Measurements from ENCODE around the gene SLC39A5. TPM values are rescaled to one million over a fixed set of nuclear protein-coding genes. Genes with fewer than 3 reads are reported as not detected.

The SLC39A5 gene
- total RNA-seq, 2 experiments from 2014 or later = 0.44 to 0.49 TPM

DNA sequence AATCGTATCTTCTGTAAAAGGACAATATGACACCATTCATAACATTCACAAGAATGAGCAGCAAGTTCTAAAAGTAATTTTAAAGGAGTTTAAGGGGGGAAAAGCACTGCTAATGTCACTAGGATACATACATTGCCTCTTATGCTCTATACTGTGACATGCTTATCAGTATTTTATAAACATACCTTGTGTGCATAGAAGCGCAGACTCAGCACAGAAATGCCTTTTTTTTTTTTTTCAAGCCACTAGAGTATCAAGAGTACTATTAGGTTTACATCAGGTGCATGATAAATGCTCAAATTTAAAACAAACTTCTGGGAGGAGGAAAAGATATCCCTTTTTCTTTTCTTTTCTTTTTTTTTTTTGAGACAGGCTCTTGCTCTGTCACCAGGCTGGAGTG lies 27.0 kb upstream of the SLC39A5 start:
- Mint-ChIP-seq H3K4me1 (no peaks in the 10 kb centered on the region), H3K27me3 (no peaks in the 10 kb centered on the region), H3K36me3 (peaks cover 6% of the 10 kb centered on the region), H3K4me3 (no peak overlapping the region), H3K27ac (no peak overlapping the region), H3K9me3 (no peaks in the 10 kb centered on the region)
- no peak for DNase-seq

DNA sequence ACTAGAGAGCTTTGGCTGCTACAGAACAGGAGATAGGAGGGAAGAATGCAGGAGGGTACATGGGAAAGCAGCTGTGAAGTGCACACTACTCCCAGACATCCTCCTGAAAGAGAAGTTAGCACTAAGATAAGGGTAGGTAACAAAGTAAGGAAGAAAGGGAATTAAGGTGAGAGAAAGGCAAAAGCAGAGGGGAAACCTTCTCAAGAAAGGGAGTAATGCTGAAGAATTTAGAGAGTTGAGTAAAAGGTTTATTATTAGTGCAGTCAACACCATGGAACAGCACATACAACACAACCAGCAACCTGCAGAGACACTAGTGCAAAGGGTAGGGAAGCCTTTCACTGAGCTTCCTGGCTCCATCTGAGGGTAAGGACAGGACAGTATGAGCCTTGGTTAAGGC lies 25.6 kb upstream of the SLC39A5 start:
- Mint-ChIP-seq H3K4me3 (no peak overlapping the region), H3K4me1 (no peaks in the 10 kb centered on the region), H3K36me3 (peaks cover 10% of the 10 kb centered on the region), H3K27me3 (no peaks in the 10 kb centered on the region), H3K27ac (no peak overlapping the region), H3K9me3 (no peaks in the 10 kb centered on the region)
- no peak for DNase-seq

GRCh38 chr12:56205445-56205844 lies 24.4 kb upstream of the SLC39A5 start:
- Mint-ChIP-seq H3K4me3 (no peak overlapping the region), H3K27ac (no peak overlapping the region), H3K36me3 (peaks cover 10% of the 10 kb centered on the region), H3K4me1 (no peaks in the 10 kb centered on the region), H3K27me3 (no peaks in the 10 kb centered on the region), H3K9me3 (no peaks in the 10 kb centered on the region)
- DNase-seq = no peak

DNA sequence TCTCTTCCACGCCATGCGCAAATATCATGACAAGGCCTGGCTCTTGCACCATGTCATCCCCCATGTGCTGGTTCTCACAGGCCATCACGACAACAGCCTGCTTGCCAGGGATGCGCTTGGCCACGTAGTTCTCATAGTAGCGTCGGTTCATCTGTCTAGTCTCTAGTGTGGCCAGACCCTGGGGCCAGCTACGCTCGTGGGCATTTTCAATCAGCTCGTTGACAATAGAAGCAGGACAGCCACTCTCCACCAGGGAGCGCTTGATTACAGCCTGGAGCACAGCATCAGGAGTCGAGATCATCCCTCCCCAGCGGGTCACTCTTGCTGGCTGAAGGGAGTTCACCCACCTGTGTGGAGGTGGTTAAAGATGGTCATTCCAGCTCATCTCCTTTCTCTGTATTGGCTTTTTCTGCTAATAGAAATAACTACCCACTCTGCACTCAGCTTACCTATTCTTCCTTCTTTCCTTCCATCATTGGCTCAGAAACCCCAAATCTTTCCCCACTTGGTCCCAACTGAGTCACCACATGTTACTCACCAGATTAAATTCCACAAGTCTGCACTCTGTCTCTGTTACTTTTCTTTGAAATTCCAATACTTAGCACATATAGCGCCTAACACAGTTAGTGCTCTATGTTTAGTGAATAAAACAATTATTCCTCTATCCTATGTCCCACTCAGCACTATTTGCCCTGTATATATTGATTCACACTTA lies 23.2 kb upstream of the SLC39A5 start:
- no peak overlapping the region for H3K27ac Mint-ChIP-seq
- no peaks in the 10 kb centered on the region for H3K27me3 Mint-ChIP-seq
- DNase-seq = no peak
- H3K36me3 Mint-ChIP-seq = peaks cover 10% of the 10 kb centered on the region
- H3K4me1 Mint-ChIP-seq = no peaks in the 10 kb centered on the region
- no peaks in the 10 kb centered on the region for H3K9me3 Mint-ChIP-seq
- no peak overlapping the region for H3K4me3 Mint-ChIP-seq

DNA sequence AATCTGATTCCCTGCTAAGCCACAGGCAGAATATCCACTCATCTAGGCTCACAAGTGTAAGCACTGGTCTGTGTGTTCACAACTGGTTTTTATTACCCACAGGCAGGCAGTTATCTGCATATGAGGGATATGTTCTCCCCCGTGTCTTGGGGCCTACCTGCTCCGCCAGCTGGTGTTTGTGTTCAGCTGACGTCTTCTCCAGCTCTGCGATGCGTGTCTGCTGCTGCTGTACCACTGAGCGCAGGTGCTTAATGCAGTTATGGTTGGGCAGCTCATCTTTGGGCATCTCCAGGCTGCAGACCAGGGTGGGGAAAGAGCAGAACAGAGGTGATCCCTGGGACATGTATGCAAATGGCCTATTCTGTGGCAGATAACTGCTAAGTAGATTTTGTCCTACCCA lies 21.8 kb upstream of the SLC39A5 start:
- Mint-ChIP-seq H3K4me1 (no peaks in the 10 kb centered on the region), H3K4me3 (no peak overlapping the region), H3K36me3 (peaks cover 10% of the 10 kb centered on the region), H3K27ac (no peak overlapping the region), H3K27me3 (no peaks in the 10 kb centered on the region), H3K9me3 (no peaks in the 10 kb centered on the region)
- DNase-seq = no peak

DNA sequence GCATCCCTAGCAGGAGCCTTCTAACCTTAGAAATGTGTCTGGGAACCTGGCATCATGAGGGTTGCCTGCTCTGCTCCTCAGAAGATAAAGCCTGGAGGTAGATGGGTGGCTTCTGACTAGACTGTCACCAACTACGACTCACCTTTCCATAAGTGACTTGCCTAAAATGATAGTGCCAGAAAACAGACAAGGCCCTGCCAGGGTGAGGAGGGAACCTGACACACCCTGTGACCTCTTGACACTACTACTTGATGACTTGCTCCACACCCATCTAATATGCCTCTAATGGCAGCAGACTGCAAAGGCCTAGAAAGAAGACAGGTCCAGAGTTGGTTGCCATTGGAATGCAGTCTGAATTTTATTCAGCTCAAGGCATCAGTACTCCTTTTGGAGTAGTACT lies 17.5 kb upstream of the SLC39A5 start:
- no peak for DNase-seq
- Mint-ChIP-seq H3K9me3 (no peaks in the 10 kb centered on the region), H3K4me3 (no peak overlapping the region), H3K27ac (no peak overlapping the region), H3K4me1 (no peaks in the 10 kb centered on the region), H3K27me3 (no peaks in the 10 kb centered on the region), H3K36me3 (peaks cover 16% of the 10 kb centered on the region)

- Mint-ChIP-seq H3K27ac (no peak overlapping the region), H3K36me3 (peaks cover 16% of the 10 kb centered on the region), H3K4me3 (no peak overlapping the region), H3K9me3 (no peaks in the 10 kb centered on the region), H3K4me1 (no peaks in the 10 kb centered on the region), H3K27me3 (no peaks in the 10 kb centered on the region)
- DNase-seq = no peak
Observed at GRCh38 chr12:56213878-56214277, 16.0 kb upstream of the SLC39A5 start.

GRCh38 chr12:56216461-56216860 lies 13.4 kb upstream of the SLC39A5 start:
- Mint-ChIP-seq H3K36me3 (peaks cover 13% of the 10 kb centered on the region), H3K27me3 (no peaks in the 10 kb centered on the region), H3K4me1 (peaks cover 9% of the 10 kb centered on the region), H3K4me3 (no peak overlapping the region), H3K27ac (no peak overlapping the region), H3K9me3 (no peaks in the 10 kb centered on the region)
- no peak for DNase-seq

- no peaks in the 10 kb centered on the region for H3K27me3 Mint-ChIP-seq
Observed at GRCh38 chr12:56219840-56220239, 10.0 kb upstream of the SLC39A5 start.

GRCh38 chr12:56220611-56221231 lies 9.1 kb upstream of the SLC39A5 start:
- DNase-seq = no peak
- Mint-ChIP-seq H3K27ac (peak overlapping the region; percentile 95), H3K4me3 (peak overlapping the region; percentile 100), H3K36me3 (peaks cover 14% of the 10 kb centered on the region), H3K9me3 (no peaks in the 10 kb centered on the region), H3K27me3 (no peaks in the 10 kb centered on the region), H3K4me1 (peaks cover 30% of the 10 kb centered on the region)

More at GRCh38 chr12:56219840-56220239, 10.0 kb upstream of the SLC39A5 start:
- no peak for DNase-seq
- H3K27ac Mint-ChIP-seq = no peak overlapping the region
- H3K36me3 Mint-ChIP-seq = peaks cover 9% of the 10 kb centered on the region
- no peak overlapping the region for H3K4me3 Mint-ChIP-seq
- H3K9me3 Mint-ChIP-seq = no peaks in the 10 kb centered on the region
- peaks cover 22% of the 10 kb centered on the region for H3K4me1 Mint-ChIP-seq

- no peak for DNase-seq
- Mint-ChIP-seq H3K36me3 (peaks cover 17% of the 10 kb centered on the region), H3K27ac (peak overlapping the region; percentile 95)
Observed at GRCh38 chr12:56221232-56221756, 8.6 kb upstream of the SLC39A5 start.

DNA sequence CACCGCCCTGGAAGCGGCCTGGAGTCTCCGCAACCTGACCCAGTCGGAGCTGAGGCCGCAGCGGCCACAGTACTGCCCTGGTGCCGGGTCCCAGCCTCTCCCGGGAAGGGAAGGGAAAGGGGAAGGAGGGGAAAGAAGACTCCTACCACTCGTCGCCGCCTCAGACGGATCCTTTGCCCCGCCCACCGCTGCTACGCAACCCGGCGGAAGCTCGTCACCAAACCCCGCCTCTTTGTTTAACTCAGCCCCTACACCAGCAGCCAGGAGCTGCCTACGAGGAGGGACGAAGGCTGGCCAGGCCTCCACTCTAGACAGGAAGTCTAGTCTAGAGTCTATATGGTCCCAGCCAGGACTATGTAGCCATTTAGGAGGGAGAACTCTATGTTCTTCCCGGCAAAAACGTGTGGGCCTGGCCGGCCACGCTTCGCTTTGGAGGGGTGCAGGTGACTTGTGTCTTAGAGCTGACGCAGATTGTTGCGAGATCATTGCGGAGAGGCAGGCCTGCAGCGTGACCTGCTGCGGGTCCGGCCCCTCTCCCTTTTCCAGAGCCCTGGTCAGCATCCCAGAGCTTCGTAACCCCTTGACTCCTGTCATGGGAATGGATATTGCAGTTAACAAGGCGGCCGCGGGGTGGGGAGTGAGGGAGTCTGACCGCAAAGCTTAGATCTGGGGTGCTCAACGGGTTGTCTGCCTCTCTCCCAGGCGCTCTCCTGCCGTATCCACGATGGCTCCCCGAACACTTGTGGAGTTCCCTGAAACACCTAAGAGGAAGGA lies 7.9 kb upstream of the SLC39A5 start, which contains the start of gene RNF41:
RNF41 (minus strand) TSS at position 166 of the 774 bp plus-strand sequence. CDS start 7,875 bp downstream, outside the sequence.
- H3K36me3 Mint-ChIP-seq = peaks cover 13% of the 10 kb centered on the region
- H3K27me3 Mint-ChIP-seq = no peaks in the 10 kb centered on the region
- peak within 1 kb of the TSS; percentile 100 for H3K4me3 Mint-ChIP-seq
- H3K9me3 Mint-ChIP-seq = no peaks in the 10 kb centered on the region
- peak; percentile 90 for DNase-seq
- H3K4me1 Mint-ChIP-seq = peaks cover 30% of the 10 kb centered on the region
- H3K27ac Mint-ChIP-seq = peak within 1 kb of the TSS; percentile 95

More at GRCh38 chr12:56221232-56221756, 8.6 kb upstream of the SLC39A5 start:
- Mint-ChIP-seq H3K4me1 (peaks cover 30% of the 10 kb centered on the region), H3K4me3 (peak overlapping the region; percentile 100), H3K27me3 (no peaks in the 10 kb centered on the region), H3K9me3 (no peaks in the 10 kb centered on the region)

- H3K4me1 Mint-ChIP-seq = peaks cover 30% of the 10 kb centered on the region
Observed at GRCh38 chr12:56222531-56222895, 7.3 kb upstream of the SLC39A5 start.

GRCh38 chr12:56223571-56224101 lies 6.2 kb upstream of the SLC39A5 start:
- H3K9me3 Mint-ChIP-seq = no peaks in the 10 kb centered on the region
- peaks cover 13% of the 10 kb centered on the region for H3K36me3 Mint-ChIP-seq
- H3K4me1 Mint-ChIP-seq = peaks cover 30% of the 10 kb centered on the region
- H3K4me3 Mint-ChIP-seq = peak overlapping the region; percentile 100
- DNase-seq = no peak
- peak overlapping the region; percentile 84 for H3K27ac Mint-ChIP-seq
- no peaks in the 10 kb centered on the region for H3K27me3 Mint-ChIP-seq

More at GRCh38 chr12:56222531-56222895, 7.3 kb upstream of the SLC39A5 start:
- no peak for DNase-seq
- Mint-ChIP-seq H3K9me3 (no peaks in the 10 kb centered on the region), H3K36me3 (peaks cover 13% of the 10 kb centered on the region), H3K27ac (peak overlapping the region; percentile 95), H3K27me3 (no peaks in the 10 kb centered on the region), H3K4me3 (peak overlapping the region; percentile 100)

Data from activated naive CD8-positive, alpha-beta T cell treated with anti-CD3 and anti-CD28 coated beads for 36 hours (primary cell).